Stomach smooth muscle (tissue), 2 donors: ENCODE measurements around the gene DMP1.
A peak's percentile ranks its signal among the peaks of the same experiment; 100 is the strongest.

ENCODE experiments used
- H3K27ac ChIP-seq: one replicate; pipeline ENCODE4 v1.7.0; 2013; ENCODE audit warnings: mild to moderate bottlenecking, low read length, inconsistent platforms
- H3K27me3 ChIP-seq, 2 donors: one replicate each; pipeline ENCODE4 v1.7.0; 2013; ENCODE audit warnings: low read length in 2 of 2; ENCODE audit not compliant: insufficient read depth in 2 of 2, control insufficient read depth in 1 of 2
- H3K36me3 ChIP-seq, 2 donors: one replicate each; pipeline ENCODE4 v1.7.0; 2013; ENCODE audit warnings: low read length in 2 of 2; ENCODE audit not compliant: control insufficient read depth in 2 of 2, insufficient read depth in 2 of 2
- H3K4me1 ChIP-seq: one replicate; pipeline ENCODE4 v1.7.0; 2013; ENCODE audit warnings: low read length; ENCODE audit not compliant: control insufficient read depth, insufficient read depth
- H3K4me3 ChIP-seq, 2 donors: one replicate each; pipeline ENCODE4 v1.7.0; 2013; ENCODE audit warnings: low read length in 2 of 2
- H3K9ac ChIP-seq, 2 donors: one replicate each; pipeline ENCODE4 v1.7.0; 2013; ENCODE audit warnings: low read length in 2 of 2, mild to moderate bottlenecking in 1 of 2
- H3K9me3 ChIP-seq, 2 donors: one replicate each; pipeline ENCODE4 v1.7.0; 2013; ENCODE audit warnings: low read length in 2 of 2; ENCODE audit not compliant: control insufficient read depth in 2 of 2
- donor health status: healthy.
- donor health status: Pancreatic carcinoma.

DMP1 gene

GRCh38 chr4:87649980-87650379, at the start of gene DMP1:
Gene DMP1, plus strand, starts transcription at chr4:87650280. Its CDS starts 6,213 bp downstream, at chr4:87656493.
- Histone ChIP-seq H3K9me3 (no peaks in the 10 kb centered on the region), H3K27me3 (no peaks in the 10 kb centered on the region), H3K27ac (no peak within 1 kb of the TSS), H3K36me3 (no peaks in the 10 kb centered on the region), H3K4me1 (no peaks in the 10 kb centered on the region), H3K9ac (no peak within 1 kb of the TSS), H3K4me3 (no peak within 1 kb of the TSS)

GRCh38 chr4:87601361-87601760, 48.7 kb upstream of the DMP1 start:
- Histone ChIP-seq H3K4me3 (no peak overlapping the region), H3K27me3 (no peaks in the 10 kb centered on the region), H3K4me1 (no peaks in the 10 kb centered on the region), H3K27ac (no peak overlapping the region), H3K9ac (no peak overlapping the region), H3K9me3 (no peaks in the 10 kb centered on the region), H3K36me3 (no peaks in the 10 kb centered on the region)

- Histone ChIP-seq H3K36me3 (no peaks in the 10 kb centered on the region), H3K4me1 (no peaks in the 10 kb centered on the region), H3K27me3 (no peaks in the 10 kb centered on the region), H3K9ac (no peak within 1 kb of the TSS), H3K9me3 (no peaks in the 10 kb centered on the region), H3K27ac (no peak within 1 kb of the TSS), H3K4me3 (no peak within 1 kb of the TSS)
Measured at GRCh38 chr4:87608229-87608628, 41.9 kb upstream of the DMP1 start, which contains the start of gene DSPP. Gene DSPP, plus strand, starts transcription at chr4:87608529. Its CDS starts 2,380 bp downstream, at chr4:87610909.

- Histone ChIP-seq H3K4me3 (no peak overlapping the region), H3K27ac (no peak overlapping the region), H3K4me1 (no peaks in the 10 kb centered on the region), H3K9me3 (no peaks in the 10 kb centered on the region), H3K36me3 (no peaks in the 10 kb centered on the region), H3K9ac (no peak overlapping the region), H3K27me3 (no peaks in the 10 kb centered on the region)
Measured at GRCh38 chr4:87614292-87614890, 35.7 kb upstream of the DMP1 start.

GRCh38 chr4:87616268-87616667, 33.8 kb upstream of the DMP1 start:
- H3K27me3 ChIP-seq = no peaks in the 10 kb centered on the region
- no peak overlapping the region for H3K9ac ChIP-seq
- H3K4me1 ChIP-seq = no peaks in the 10 kb centered on the region
- no peak overlapping the region for H3K27ac ChIP-seq
- H3K9me3 ChIP-seq = no peaks in the 10 kb centered on the region
- no peaks in the 10 kb centered on the region for H3K36me3 ChIP-seq
- H3K4me3 ChIP-seq = no peak overlapping the region

- no peaks in the 10 kb centered on the region for H3K27me3 ChIP-seq
- no peaks in the 10 kb centered on the region for H3K36me3 ChIP-seq
- H3K4me3 ChIP-seq = no peak overlapping the region
- no peak overlapping the region for H3K27ac ChIP-seq
- H3K9ac ChIP-seq = peak overlapping the region in 1 of 2 donors; percentile 25
- no peaks in the 10 kb centered on the region for H3K9me3 ChIP-seq
- no peaks in the 10 kb centered on the region for H3K4me1 ChIP-seq
Measured at GRCh38 chr4:87620086-87620485, 30.0 kb upstream of the DMP1 start.

- Histone ChIP-seq H3K4me1 (no peaks in the 10 kb centered on the region), H3K36me3 (no peaks in the 10 kb centered on the region), H3K27me3 (no peaks in the 10 kb centered on the region), H3K4me3 (no peak overlapping the region), H3K9me3 (no peaks in the 10 kb centered on the region), H3K27ac (no peak overlapping the region), H3K9ac (no peak overlapping the region)
Measured at GRCh38 chr4:87620491-87620890, 29.6 kb upstream of the DMP1 start.

GRCh38 chr4:87622303-87622702, 27.8 kb upstream of the DMP1 start:
- no peaks in the 10 kb centered on the region for H3K27me3 ChIP-seq

GRCh38 chr4:87624698-87625097, 25.4 kb upstream of the DMP1 start:
- Histone ChIP-seq H3K4me3 (no peak overlapping the region), H3K9ac (no peak overlapping the region), H3K27ac (no peak overlapping the region), H3K4me1 (no peaks in the 10 kb centered on the region), H3K36me3 (no peaks in the 10 kb centered on the region), H3K9me3 (no peaks in the 10 kb centered on the region), H3K27me3 (no peaks in the 10 kb centered on the region)

More at GRCh38 chr4:87622303-87622702, 27.8 kb upstream of the DMP1 start:
- H3K9ac ChIP-seq = no peak overlapping the region
- H3K9me3 ChIP-seq = no peaks in the 10 kb centered on the region
- H3K36me3 ChIP-seq = no peaks in the 10 kb centered on the region
- no peaks in the 10 kb centered on the region for H3K4me1 ChIP-seq
- no peak overlapping the region for H3K4me3 ChIP-seq
- no peak overlapping the region for H3K27ac ChIP-seq

- no peak overlapping the region for H3K9ac ChIP-seq
- H3K4me1 ChIP-seq = no peaks in the 10 kb centered on the region
- H3K4me3 ChIP-seq = no peak overlapping the region
- no peaks in the 10 kb centered on the region for H3K36me3 ChIP-seq
- no peaks in the 10 kb centered on the region for H3K9me3 ChIP-seq
- no peaks in the 10 kb centered on the region for H3K27me3 ChIP-seq
- H3K27ac ChIP-seq = no peak overlapping the region
Measured at GRCh38 chr4:87631668-87632067, 18.4 kb upstream of the DMP1 start.

- no peak overlapping the region for H3K9ac ChIP-seq
- H3K36me3 ChIP-seq = no peaks in the 10 kb centered on the region
- H3K4me1 ChIP-seq = no peaks in the 10 kb centered on the region
- H3K27ac ChIP-seq = no peak overlapping the region
- no peaks in the 10 kb centered on the region for H3K9me3 ChIP-seq
- no peak overlapping the region for H3K4me3 ChIP-seq
- no peaks in the 10 kb centered on the region for H3K27me3 ChIP-seq
Measured at GRCh38 chr4:87632469-87632868, 17.6 kb upstream of the DMP1 start.
